SU-DHL-6 (cell line): ENCODE results near the gene KCTD3.

ENCODE experiments used
- H2AFZ ChIP-seq: fragments of 200-600 bp; sonication (generic); 2 replicates; pipeline ENCODE4 v1.6.1; 2014; ENCODE audit warnings: low read depth, mild to moderate bottlenecking, moderate library complexity, mixed read lengths, antibody characterized with exemption, low read length; ENCODE audit not compliant: severe bottlenecking
- H3F3A ChIP-seq: fragments of 200-600 bp; shearing (Covaris generic); 2 replicates; pipeline ENCODE4 v1.6.0; 2016; ENCODE audit warnings: antibody characterized with exemption, mild to moderate bottlenecking; ENCODE audit not compliant: insufficient read depth
- H3K27ac ChIP-seq: fragments of 200-600 bp; sonication (generic); 2 replicates; pipeline ENCODE4 v1.5.1; 2016; ENCODE audit warnings: low read depth, mild to moderate bottlenecking, low read length, moderate library complexity, mixed read lengths
- H3K27me3 ChIP-seq: fragments of 200-600 bp; sonication (generic), shearing (Covaris generic); 2 replicates; pipeline ENCODE4 v1.6.0; 2014; ENCODE audit warnings: mild to moderate bottlenecking, low read length
- H3K36me3 ChIP-seq: fragments of 200-600 bp; sonication (generic); 2 replicates; pipeline ENCODE4 v1.6.1; 2014; ENCODE audit warnings: mild to moderate bottlenecking, low read length, mixed read lengths
- H3K4me2 ChIP-seq: fragments of 300-600, 200-600 bp; shearing (Covaris generic), sonication (generic); 2 replicates; pipeline ENCODE4 v1.6.0; 2014; ENCODE audit warnings: low read length, low read depth, mild to moderate bottlenecking; ENCODE audit not compliant: poor library complexity, severe bottlenecking
- H3K4me3 ChIP-seq: fragments of 200-600 bp; sonication (generic); 2 replicates; pipeline ENCODE4 v1.5.1; 2014; ENCODE audit warnings: antibody characterized with exemption, low read length, mild to moderate bottlenecking, mixed read lengths; ENCODE audit not compliant: insufficient read depth, poor library complexity, severe bottlenecking
- H3K79me2 ChIP-seq: fragments of 200-600 bp; sonication (generic); 2 replicates; pipeline ENCODE4 v1.6.1; 2014; ENCODE audit warnings: mild to moderate bottlenecking, low read length, moderate library complexity; ENCODE audit not compliant: insufficient read depth
- H3K9ac ChIP-seq: fragments of 200-600 bp; sonication (generic); 2 replicates; pipeline ENCODE4 v1.7.0; 2014; ENCODE audit warnings: mild to moderate bottlenecking, low read length
- H3K9me2 ChIP-seq: fragments of 200-600 bp; sonication (generic); replicated peaks from 2 replicates; pipeline ENCODE4 v1.6.1; 2014; ENCODE audit warnings: low read length; ENCODE audit not compliant: insufficient read depth
- H3K9me3 ChIP-seq: fragments of 200-600 bp; sonication (generic); 2 replicates; pipeline ENCODE4 v1.6.1; 2014; ENCODE audit warnings: low read length, mixed read lengths; ENCODE audit not compliant: insufficient read depth
- H4K20me1 ChIP-seq: fragments of 200-600 bp; sonication (generic); 2 replicates; pipeline ENCODE4 v1.6.1; 2014; ENCODE audit warnings: low read depth, mild to moderate bottlenecking, antibody characterized with exemption, low read length, moderate library complexity, mixed read lengths
- EZH2phosphoT487 ChIP-seq: fragments of 200-600 bp; sonication (generic), shearing (Covaris generic); conservative IDR thresholded peaks from 2 replicates; pipeline ENCODE4 v1.6.1; 2018; ENCODE audit warnings: mild to moderate bottlenecking, antibody characterized with exemption, low read length, moderate library complexity, mixed read lengths
- TF ChIP-seq, protein P1 (sequence below): fragments of 200-600 bp; sonication (generic); IDR thresholded peaks from one replicate; pipeline ENCODE4 v1.5.1; 2017; ENCODE audit warnings: antibody characterized with exemption, mild to moderate bottlenecking, low read length, moderate library complexity; ENCODE audit not compliant: insufficient read depth, poor library complexity, severe bottlenecking

Gene KCTD3

GRCh38 chr1:215521279-215521678 lies 45.8 kb upstream of the KCTD3 start:
- Histone ChIP-seq H3K9ac (no peak overlapping the region), H3K27ac (no peak overlapping the region), H3K9me3 (no peaks in the 10 kb centered on the region), H3K4me3 (no peak overlapping the region), H3K36me3 (no peaks in the 10 kb centered on the region), H2AFZ (no peak overlapping the region), H3K27me3 (no peaks in the 10 kb centered on the region), H3K9me2 (no peaks in the 10 kb centered on the region), H4K20me1 (no peaks in the 10 kb centered on the region), H3K79me2 (no peaks in the 10 kb centered on the region), H3F3A (no peaks in the 10 kb centered on the region), H3K4me2 (no peak overlapping the region)
- TF ChIP-seq EZH2phosphoT487: no peak
- TF ChIP-seq, protein P1, sequence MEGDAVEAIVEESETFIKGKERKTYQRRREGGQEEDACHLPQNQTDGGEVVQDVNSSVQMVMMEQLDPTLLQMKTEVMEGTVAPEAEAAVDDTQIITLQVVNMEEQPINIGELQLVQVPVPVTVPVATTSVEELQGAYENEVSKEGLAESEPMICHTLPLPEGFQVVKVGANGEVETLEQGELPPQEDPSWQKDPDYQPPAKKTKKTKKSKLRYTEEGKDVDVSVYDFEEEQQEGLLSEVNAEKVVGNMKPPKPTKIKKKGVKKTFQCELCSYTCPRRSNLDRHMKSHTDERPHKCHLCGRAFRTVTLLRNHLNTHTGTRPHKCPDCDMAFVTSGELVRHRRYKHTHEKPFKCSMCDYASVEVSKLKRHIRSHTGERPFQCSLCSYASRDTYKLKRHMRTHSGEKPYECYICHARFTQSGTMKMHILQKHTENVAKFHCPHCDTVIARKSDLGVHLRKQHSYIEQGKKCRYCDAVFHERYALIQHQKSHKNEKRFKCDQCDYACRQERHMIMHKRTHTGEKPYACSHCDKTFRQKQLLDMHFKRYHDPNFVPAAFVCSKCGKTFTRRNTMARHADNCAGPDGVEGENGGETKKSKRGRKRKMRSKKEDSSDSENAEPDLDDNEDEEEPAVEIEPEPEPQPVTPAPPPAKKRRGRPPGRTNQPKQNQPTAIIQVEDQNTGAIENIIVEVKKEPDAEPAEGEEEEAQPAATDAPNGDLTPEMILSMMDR: no peak

- no peaks in the 10 kb centered on the region for H4K20me1 ChIP-seq
- H3K4me2 ChIP-seq: no peak overlapping the region
- H3K4me3 ChIP-seq: no peak overlapping the region
- H2AFZ ChIP-seq: no peak overlapping the region
- no peaks in the 10 kb centered on the region for H3K79me2 ChIP-seq
- no peaks in the 10 kb centered on the region for H3K9me3 ChIP-seq
- H3K27ac ChIP-seq: no peak overlapping the region
- H3K36me3 ChIP-seq: no peaks in the 10 kb centered on the region
- no peaks in the 10 kb centered on the region for H3F3A ChIP-seq
- H3K9ac ChIP-seq: no peak overlapping the region
- TF ChIP-seq, protein P1: no peak
- no peak for TF ChIP-seq EZH2phosphoT487
- no peaks in the 10 kb centered on the region for H3K9me2 ChIP-seq
- H3K27me3 ChIP-seq: no peaks in the 10 kb centered on the region
These were observed 43.8 kb upstream of the KCTD3 start for GRCh38 chr1:215523128-215523861.

DNA sequence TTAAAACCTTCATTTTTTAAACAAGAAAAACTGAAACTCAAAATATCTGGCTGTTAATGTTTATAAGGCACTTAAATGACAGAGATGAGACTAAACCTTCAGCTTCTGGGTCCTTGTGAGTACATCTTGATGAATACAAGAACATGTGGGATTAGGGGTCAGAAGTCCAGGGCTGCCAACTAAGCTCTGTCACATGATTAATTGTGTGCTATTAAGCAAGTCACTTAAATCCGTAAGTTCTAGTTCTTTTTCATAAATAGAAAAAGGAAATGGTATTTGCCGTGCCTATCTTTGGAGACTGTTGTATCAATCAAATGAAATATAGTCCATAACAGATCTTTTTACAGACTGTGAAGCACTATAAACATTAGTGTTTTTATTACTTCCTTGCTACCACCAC lies 43.2 kb upstream of the KCTD3 start:
- Histone ChIP-seq H3K4me3 (no peak overlapping the region), H3K9me2 (no peaks in the 10 kb centered on the region), H2AFZ (no peak overlapping the region), H3K36me3 (no peaks in the 10 kb centered on the region), H3K27ac (no peak overlapping the region), H3K27me3 (no peaks in the 10 kb centered on the region), H3K9ac (no peak overlapping the region), H4K20me1 (no peaks in the 10 kb centered on the region), H3K4me2 (no peak overlapping the region), H3K79me2 (no peaks in the 10 kb centered on the region), H3K9me3 (no peaks in the 10 kb centered on the region), H3F3A (no peaks in the 10 kb centered on the region)
- TF ChIP-seq, protein P1: no peak
- no peak for TF ChIP-seq EZH2phosphoT487
